IPS-NIHi7 (cell line): ENCODE results near the gene DAB1.

ENCODE experiments used
- DNase-seq: peaks from one replicate; pipeline ENCODE4 v3.0.0; 2012; ENCODE audit warnings: mixed read lengths; ENCODE audit errors: extremely low spot score

DAB1 gene

GRCh38 chr1:57319165-57319564 lies 104.7 kb downstream of the DAB1 start:
- no peak for DNase-seq

- DNase-seq, result no peak
Measured at GRCh38 chr1:57316861-57317260, 107.0 kb downstream of the DAB1 start.

GRCh38 chr1:57316291-57316690 lies 107.6 kb downstream of the DAB1 start:
- DNase-seq, result no peak

GRCh38 chr1:57312869-57313268 lies 111.0 kb downstream of the DAB1 start:
- DNase-seq, result no peak

GRCh38 chr1:57311411-57311810 lies 112.4 kb downstream of the DAB1 start:
- no peak for DNase-seq

- DNase-seq, result no peak
Measured at GRCh38 chr1:57311006-57311405, 112.9 kb downstream of the DAB1 start.

- DNase-seq, result no peak
Measured at GRCh38 chr1:57309630-57310029, 114.2 kb downstream of the DAB1 start.

- DNase-seq, result peak; percentile 72
Measured at GRCh38 chr1:57307392-57308170, 116.3 kb downstream of the DAB1 start.

GRCh38 chr1:57304591-57304990 lies 119.3 kb downstream of the DAB1 start:
- no peak for DNase-seq

- no peak for DNase-seq
Measured at GRCh38 chr1:57302812-57303596, 120.9 kb downstream of the DAB1 start.

GRCh38 chr1:57300186-57300585 lies 123.7 kb downstream of the DAB1 start:
- DNase-seq, result no peak

- no peak for DNase-seq
Measured at GRCh38 chr1:57296726-57297250, 127.1 kb downstream of the DAB1 start.

- no peak for DNase-seq
Measured at GRCh38 chr1:57295326-57295725, 128.5 kb downstream of the DAB1 start.

GRCh38 chr1:57294177-57294576 lies 129.7 kb downstream of the DAB1 start:
- no peak for DNase-seq

- no peak for DNase-seq
Measured at GRCh38 chr1:57293214-57293613, 130.6 kb downstream of the DAB1 start.

- DNase-seq, result no peak
Measured at GRCh38 chr1:57289781-57290180, 134.1 kb downstream of the DAB1 start.

- DNase-seq, result no peak
Measured at GRCh38 chr1:57285992-57286391, 137.9 kb downstream of the DAB1 start.

GRCh38 chr1:57282411-57282810 lies 141.4 kb downstream of the DAB1 start:
- DNase-seq, result no peak

- DNase-seq, result no peak
Measured at GRCh38 chr1:57281324-57281723, 142.5 kb downstream of the DAB1 start.

GRCh38 chr1:57279909-57280666 lies 143.8 kb downstream of the DAB1 start:
- no peak for DNase-seq

GRCh38 chr1:57278558-57278957 lies 145.3 kb downstream of the DAB1 start:
- no peak for DNase-seq

- DNase-seq, result no peak
Measured at GRCh38 chr1:57277681-57278080, 146.2 kb downstream of the DAB1 start.
